Dermis blood vessel endothelial cell (primary cell): ENCODE measurements around the gene NDUFB7. TPM values are rescaled to one million over a fixed set of nuclear protein-coding genes. Genes with fewer than 3 reads are reported as not detected.
"Not testable (repeated sequence)": the region's sequence is repeated elsewhere in the genome, so short reads cannot be mapped to it uniquely, and the experiment has no call there.

Experiments
- DNase-seq: peaks from one replicate; pipeline ENCODE4 v3.0.0; 2010
- total RNA-seq: library from RNA; depleted of rRNA; stranded (reverse); fragments of >200 nt; gene quantifications from 2 replicates; pipeline ENCODE4 v1.2.3, GENCODE V29; 2014

The NDUFB7 gene
- 199 and 268 TPM in 2 replicates for total RNA-seq

- peak; percentile 97 for DNase-seq
Observed at GRCh38 chr19:14571695-14572490, at the start of gene NDUFB7. TSS of gene NDUFB7 (minus strand) at chr19:14572066. CDS start at chr19:14572000, 66 bp downstream.

- no peak for DNase-seq
Observed at GRCh38 chr19:14619404-14619803, 47.5 kb upstream of the NDUFB7 start.

GRCh38 chr19:14616407-14616806 lies 44.5 kb upstream of the NDUFB7 start:
- no peak for DNase-seq

- no peak for DNase-seq
Observed at GRCh38 chr19:14615623-14616022, 43.8 kb upstream of the NDUFB7 start.

GRCh38 chr19:14614099-14614412 lies 42.2 kb upstream of the NDUFB7 start:
- no peak for DNase-seq

- not testable (repeated sequence) for DNase-seq
Observed at GRCh38 chr19:14613399-14614098, 41.7 kb upstream of the NDUFB7 start.

GRCh38 chr19:14612657-14613056 lies 40.8 kb upstream of the NDUFB7 start:
- no peak for DNase-seq

- DNase-seq: not testable (repeated sequence)
Observed at GRCh38 chr19:14612242-14612641, 40.4 kb upstream of the NDUFB7 start.

- no peak for DNase-seq
Observed at GRCh38 chr19:14611051-14611450, 39.2 kb upstream of the NDUFB7 start.

GRCh38 chr19:14606627-14607026 lies 34.8 kb upstream of the NDUFB7 start:
- DNase-seq: no peak

- DNase-seq: no peak
Observed at GRCh38 chr19:14603990-14604387, 32.1 kb upstream of the NDUFB7 start.

- DNase-seq: no peak
Observed at GRCh38 chr19:14599548-14600147, 27.8 kb upstream of the NDUFB7 start.

GRCh38 chr19:14595558-14595957 lies 23.7 kb upstream of the NDUFB7 start:
- no peak for DNase-seq

- DNase-seq: not testable (repeated sequence)
Observed at GRCh38 chr19:14589433-14589832, 17.6 kb upstream of the NDUFB7 start.

- not testable (repeated sequence) for DNase-seq
Observed at GRCh38 chr19:14585187-14585586, 13.3 kb upstream of the NDUFB7 start.

GRCh38 chr19:14584372-14584771 lies 12.5 kb upstream of the NDUFB7 start:
- not testable (repeated sequence) for DNase-seq

GRCh38 chr19:14582894-14583340 lies 11.1 kb upstream of the NDUFB7 start, which contains the start of gene CLEC17A:
TSS of gene CLEC17A (plus strand) at chr19:14583084. CDS start at chr19:14583161, 77 bp downstream.
- DNase-seq: no peak

GRCh38 chr19:14580623-14581237 lies 8.9 kb upstream of the NDUFB7 start:
- DNase-seq: no peak

- DNase-seq: no peak
Observed at GRCh38 chr19:14577885-14578427, 6.1 kb upstream of the NDUFB7 start.

GRCh38 chr19:14577264-14577663 lies 5.4 kb upstream of the NDUFB7 start:
- DNase-seq: no peak

GRCh38 chr19:14576363-14576762 lies 4.5 kb upstream of the NDUFB7 start:
- DNase-seq: no peak

GRCh38 chr19:14575428-14575980 lies 3.6 kb upstream of the NDUFB7 start:
- DNase-seq: no peak
